ENCODE measurements around the gene LBR. TPM values are rescaled to one million over a fixed set of nuclear protein-coding genes. Genes with fewer than 3 reads are reported as not detected.

LBR gene
- total RNA-seq, 4 donors from 2014 or later, result 24.7 to 75.0 (median 46.5) TPM

DNA sequence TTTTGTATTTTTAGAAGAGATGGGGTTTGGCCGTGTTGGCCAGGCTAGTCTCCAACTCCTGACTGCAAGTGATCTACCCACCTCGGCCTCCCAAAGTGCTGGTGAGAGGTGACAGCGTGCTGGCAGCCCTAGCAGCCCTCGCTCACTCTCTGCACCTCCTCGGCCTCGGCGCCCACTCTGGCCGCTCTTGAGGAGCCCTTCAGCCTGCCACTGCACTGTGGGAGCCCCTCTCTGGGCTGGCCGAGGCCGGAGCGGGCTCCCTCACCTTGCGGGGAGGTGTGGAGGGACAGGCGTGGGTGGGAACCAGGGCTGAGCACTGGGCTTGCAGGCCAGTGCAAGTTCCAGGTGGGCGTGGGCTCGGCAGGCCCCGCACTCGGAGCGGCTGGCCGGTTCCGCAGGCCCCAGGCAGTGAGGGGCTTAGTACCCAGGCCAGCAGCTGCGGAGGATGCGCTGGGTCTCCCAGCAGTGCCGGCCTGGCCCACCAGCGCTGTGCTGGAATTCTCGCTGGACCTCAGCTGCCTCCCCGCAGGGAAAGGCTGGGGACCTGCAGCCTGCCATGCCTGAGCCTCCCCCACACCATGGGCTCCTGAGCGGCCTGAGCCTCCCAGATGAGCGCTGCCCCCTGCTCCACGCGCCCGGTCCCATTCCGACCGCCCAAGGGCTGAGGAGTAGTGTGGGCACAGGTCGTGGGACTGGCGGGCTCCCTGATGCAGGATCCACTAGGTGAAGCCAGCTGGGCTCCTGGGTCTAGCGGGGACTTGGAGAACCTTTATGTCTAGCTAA is 3.4 kb upstream of the LBR start:
- TF ChIP-seq, protein P1, sequence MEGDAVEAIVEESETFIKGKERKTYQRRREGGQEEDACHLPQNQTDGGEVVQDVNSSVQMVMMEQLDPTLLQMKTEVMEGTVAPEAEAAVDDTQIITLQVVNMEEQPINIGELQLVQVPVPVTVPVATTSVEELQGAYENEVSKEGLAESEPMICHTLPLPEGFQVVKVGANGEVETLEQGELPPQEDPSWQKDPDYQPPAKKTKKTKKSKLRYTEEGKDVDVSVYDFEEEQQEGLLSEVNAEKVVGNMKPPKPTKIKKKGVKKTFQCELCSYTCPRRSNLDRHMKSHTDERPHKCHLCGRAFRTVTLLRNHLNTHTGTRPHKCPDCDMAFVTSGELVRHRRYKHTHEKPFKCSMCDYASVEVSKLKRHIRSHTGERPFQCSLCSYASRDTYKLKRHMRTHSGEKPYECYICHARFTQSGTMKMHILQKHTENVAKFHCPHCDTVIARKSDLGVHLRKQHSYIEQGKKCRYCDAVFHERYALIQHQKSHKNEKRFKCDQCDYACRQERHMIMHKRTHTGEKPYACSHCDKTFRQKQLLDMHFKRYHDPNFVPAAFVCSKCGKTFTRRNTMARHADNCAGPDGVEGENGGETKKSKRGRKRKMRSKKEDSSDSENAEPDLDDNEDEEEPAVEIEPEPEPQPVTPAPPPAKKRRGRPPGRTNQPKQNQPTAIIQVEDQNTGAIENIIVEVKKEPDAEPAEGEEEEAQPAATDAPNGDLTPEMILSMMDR (IDR thresholded peaks at IDR 0.05), result no peak
- no peak for ATAC-seq (ENCODE audit: low FRiP score)
- no peak for DNase-seq (ENCODE audit: low spot score)

DNA sequence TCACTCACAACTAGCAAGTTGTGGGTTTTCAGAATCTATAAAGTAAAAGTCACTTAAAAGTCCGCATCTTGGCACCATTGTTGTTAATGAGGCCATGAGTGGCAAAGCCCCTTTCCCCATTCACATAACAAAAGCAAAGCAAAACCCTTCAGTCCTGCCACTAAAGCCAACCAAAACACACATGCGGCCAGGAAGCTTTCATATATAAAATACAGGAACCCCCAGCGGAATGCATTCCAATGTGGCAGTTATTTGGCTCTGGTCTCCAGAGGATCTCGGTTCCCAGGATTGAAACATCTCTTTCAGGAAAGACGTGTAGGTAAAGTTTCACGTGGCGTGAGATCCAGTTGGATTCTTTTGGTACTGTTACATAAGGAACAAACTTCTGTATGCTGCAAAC is 2.5 kb upstream of the LBR start:
- no peak for ATAC-seq (ENCODE audit: low FRiP score)
- TF ChIP-seq, protein P1 (IDR thresholded peaks at IDR 0.05), result no peak
- no peak for DNase-seq (ENCODE audit: low spot score)

DNA sequence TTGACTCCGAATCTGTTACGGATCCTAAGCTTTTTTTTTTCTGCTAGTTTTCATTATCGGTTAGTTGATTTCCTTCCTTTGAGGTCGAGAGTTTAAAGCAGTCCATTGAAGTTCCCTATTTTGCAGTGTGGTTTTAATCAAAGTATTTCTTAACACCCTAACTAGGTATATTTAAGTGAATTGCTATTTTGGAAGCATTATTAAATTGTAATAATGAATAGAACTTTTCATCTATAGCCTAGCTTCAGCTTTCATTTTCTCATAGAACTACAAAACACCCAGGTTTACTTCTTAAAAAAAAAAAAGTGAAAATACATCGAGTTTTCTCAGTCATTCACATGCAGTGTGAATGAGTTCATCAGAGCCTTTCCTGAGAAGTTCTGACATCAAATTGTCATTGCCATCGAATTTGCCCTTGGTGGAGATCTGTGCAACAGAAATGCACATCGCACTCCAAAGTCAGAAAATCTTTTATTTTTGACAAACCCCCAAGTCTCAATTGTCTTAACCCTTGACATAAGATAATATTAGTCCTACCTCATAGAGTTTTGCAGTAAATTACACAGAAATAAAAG is 1.1 kb upstream of the LBR start:
- ATAC-seq (ENCODE audit: low FRiP score) (no peak), DNase-seq (ENCODE audit: low spot score) (no peak)
- TF ChIP-seq, protein P1 (IDR thresholded peaks at IDR 0.05), result no peak

DNA sequence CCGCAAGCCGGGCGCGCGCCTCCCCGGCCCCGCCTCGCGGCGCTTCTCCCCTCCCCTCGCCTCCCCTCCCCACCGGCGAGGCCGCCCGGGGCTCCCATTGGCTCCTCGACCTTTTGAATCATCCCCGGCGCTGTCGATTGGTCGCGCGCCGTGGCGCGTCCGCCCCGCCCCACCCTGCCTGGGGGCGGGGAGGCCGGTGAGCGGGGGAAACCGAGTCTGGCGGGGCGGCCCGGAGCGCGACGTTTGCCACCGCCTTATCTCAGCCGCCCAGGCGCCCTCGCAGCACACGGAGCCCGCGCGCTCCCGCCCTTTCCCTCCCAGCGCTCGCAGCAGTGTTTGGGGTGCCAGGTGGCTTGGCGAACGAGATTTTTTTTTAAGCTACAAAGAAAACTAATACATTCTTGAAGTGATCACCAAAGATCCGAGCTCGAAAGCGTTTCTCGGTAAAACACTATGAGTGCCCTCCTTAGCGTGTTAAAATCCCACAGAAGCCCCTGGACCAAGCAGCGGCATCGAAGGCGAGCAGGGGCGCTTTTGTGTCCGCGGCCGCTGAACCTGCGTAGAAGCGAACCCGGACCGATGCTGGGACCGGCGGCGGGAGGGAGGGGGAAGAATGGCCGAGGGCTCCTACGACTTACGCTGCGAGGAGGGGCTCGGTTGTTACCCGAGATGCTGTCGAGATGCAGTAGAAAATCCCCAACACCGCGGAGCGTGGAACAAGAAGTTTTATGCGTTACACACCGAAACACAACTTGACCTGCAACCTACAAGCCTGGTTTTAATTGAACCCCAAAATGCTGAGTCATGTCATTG is 436 bp upstream of the LBR start:
- DNase-seq (ENCODE audit: low spot score) (peak; percentile 68), ATAC-seq (ENCODE audit: low FRiP score) (peak; percentile 96)
- TF ChIP-seq, protein P1 (IDR thresholded peaks at IDR 0.05), result no peak

DNA sequence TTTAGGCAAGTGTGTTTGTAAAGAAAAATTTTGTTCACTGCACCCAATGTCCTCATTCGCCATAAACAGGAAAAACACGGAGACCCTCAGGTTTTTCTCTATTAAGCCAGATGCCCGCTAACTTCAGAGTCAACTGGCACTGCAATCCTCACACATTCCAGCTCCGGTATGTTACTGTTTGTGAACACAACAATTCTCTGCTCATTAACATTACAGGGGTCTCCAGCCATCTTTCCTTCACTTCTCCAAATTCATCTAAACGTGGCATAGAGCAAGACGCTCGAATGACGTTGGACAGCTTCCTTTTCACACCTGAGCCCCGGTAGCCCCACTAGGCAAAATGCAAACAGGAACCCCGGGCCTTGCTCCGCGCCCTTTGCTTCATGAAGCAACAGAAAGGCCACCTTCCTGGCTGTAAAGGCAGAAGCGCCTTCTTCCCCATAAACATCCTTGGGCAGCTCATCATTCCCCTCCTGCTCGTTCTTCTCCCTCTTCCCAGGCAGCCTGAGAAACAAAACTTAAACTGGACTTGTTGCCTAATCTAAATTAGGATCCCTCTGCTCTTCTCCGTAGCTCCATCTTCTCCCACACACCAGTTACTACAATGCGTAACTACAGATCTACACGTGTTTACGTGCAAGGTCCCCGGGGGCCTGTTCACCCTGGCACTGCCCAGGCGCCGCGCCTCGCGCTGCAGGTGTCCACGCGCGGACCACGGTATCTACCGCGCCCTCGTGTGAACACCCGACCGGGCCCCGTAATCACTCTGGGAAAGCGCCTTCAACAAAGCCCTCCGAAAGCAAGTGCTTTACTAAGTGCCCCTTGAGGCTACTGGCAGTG is 1.2 kb downstream of the LBR start:
- TF ChIP-seq, protein P1 (IDR thresholded peaks at IDR 0.05), result no peak
- DNase-seq (ENCODE audit: low spot score), result no peak
- ATAC-seq (ENCODE audit: low FRiP score), result no peak

DNA sequence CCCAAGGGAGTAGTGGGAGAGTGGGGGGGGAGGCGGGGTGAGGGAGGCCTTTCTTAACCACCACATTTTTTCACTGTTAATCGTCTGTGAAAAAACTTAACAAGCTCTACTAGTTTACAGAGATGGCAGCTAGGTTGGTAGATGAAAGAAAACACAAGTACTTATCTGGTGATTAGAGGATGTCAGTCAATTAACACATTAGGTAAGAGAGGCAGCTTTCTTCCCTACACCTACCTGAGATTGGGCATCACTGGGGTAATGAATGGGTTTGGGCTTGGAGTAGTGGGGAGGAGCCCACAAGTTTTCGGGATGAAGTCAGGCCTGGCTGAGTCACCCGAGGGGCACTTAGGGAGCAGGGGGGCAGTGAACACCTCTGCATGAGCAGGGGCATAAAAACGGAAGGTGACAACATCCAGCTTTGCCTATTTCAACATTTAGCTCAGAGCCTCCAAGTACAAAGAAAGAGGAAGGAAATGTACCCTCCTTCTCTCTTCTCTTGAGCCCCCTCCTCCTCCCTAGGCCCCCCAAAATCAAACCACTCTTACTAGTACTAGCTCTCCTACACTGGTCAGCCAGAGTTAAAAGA is 2.5 kb downstream of the LBR start:
- TF ChIP-seq, protein P1 (IDR thresholded peaks at IDR 0.05), result no peak
- DNase-seq (ENCODE audit: low spot score) (no peak), ATAC-seq (ENCODE audit: low FRiP score) (no peak)

All from omental fat pad (tissue), 4 donors.